Neuronal stem cell (in vitro differentiated cells): Measurements from ENCODE around the gene SPRY1.
A peak's percentile ranks its signal among the peaks of the same experiment; 100 is the strongest.

ENCODE experiments used
- DNase-seq: peaks from one replicate; pipeline ENCODE4 v3.0.0-alpha.2; 2013; ENCODE audit warnings: low spot score
- H2AFZ ChIP-seq: one replicate; pipeline ENCODE4 v1.6.1; 2013; ENCODE audit warnings: mild to moderate bottlenecking, low read length, inconsistent platforms
- H2AK5ac ChIP-seq: 2 replicates; pipeline ENCODE4 v1.6.1; 2013; ENCODE audit warnings: low read depth, mild to moderate bottlenecking, inconsistent platforms, low read length, moderate library complexity, mixed read lengths
- H2BK120ac ChIP-seq: 2 replicates; pipeline ENCODE4 v1.6.1; 2013; ENCODE audit warnings: low read depth, mild to moderate bottlenecking, inconsistent platforms, low read length, moderate library complexity, mixed read lengths
- H2BK12ac ChIP-seq: one replicate; pipeline ENCODE4 v1.6.1; 2013; ENCODE audit warnings: low read length, inconsistent platforms
- H2BK15ac ChIP-seq: 2 replicates; pipeline ENCODE4 v1.6.1; 2013; ENCODE audit warnings: mild to moderate bottlenecking, low read length, inconsistent platforms, mixed read lengths
- H2BK5ac ChIP-seq: one replicate; pipeline ENCODE4 v1.6.1; 2013; ENCODE audit warnings: inconsistent platforms, mild to moderate bottlenecking, low read length, moderate library complexity
- H3K14ac ChIP-seq: one replicate; pipeline ENCODE4 v1.6.1; 2013; ENCODE audit warnings: low read length, inconsistent platforms
- H3K18ac ChIP-seq: 2 replicates; pipeline ENCODE4 v1.6.1; 2013; ENCODE audit warnings: low read length, inconsistent platforms
- H3K23ac ChIP-seq: 2 replicates; pipeline ENCODE4 v1.6.1; 2013; ENCODE audit warnings: low read depth, mild to moderate bottlenecking, mixed read lengths, low read length, inconsistent platforms; ENCODE audit not compliant: poor library complexity
- H3K27ac ChIP-seq: replicated peaks from 3 replicates; pipeline ENCODE4 v1.5.1; 2013; ENCODE audit warnings: low read length, inconsistent platforms
- H3K27me3 ChIP-seq, 3 experiments: 2 replicates each; pipeline ENCODE4 v1.6.1; 2013; ENCODE audit warnings: low read length in 3 of 3, mild to moderate bottlenecking in 2 of 3, inconsistent platforms in 1 of 3, low read depth in 1 of 3, mixed read lengths in 1 of 3, moderate library complexity in 1 of 3; ENCODE audit not compliant: control insufficient read depth in 3 of 3, insufficient read depth in 3 of 3
- H3K36me3 ChIP-seq, 2 donors: replicated peaks in 1 of 2; 2 replicates each; pipeline ENCODE4 v1.6.1; 2013; ENCODE audit warnings: low read length in 2 of 2; ENCODE audit not compliant: control insufficient read depth in 2 of 2, insufficient read depth in 2 of 2
- H3K4ac ChIP-seq: 2 replicates; pipeline ENCODE4 v1.6.1; 2013; ENCODE audit warnings: inconsistent platforms, mild to moderate bottlenecking, low read length, moderate library complexity
- H3K4me1 ChIP-seq, 2 donors: 1 replicate in 1 of 2; 2 replicates in 1 of 2; pipeline ENCODE4 v1.6.1; 2013; ENCODE audit warnings: low read length in 2 of 2, low read depth in 1 of 2; ENCODE audit not compliant: control insufficient read depth in 2 of 2, insufficient read depth in 1 of 2
- H3K4me2 ChIP-seq: one replicate; pipeline ENCODE4 v1.6.1; 2013; ENCODE audit warnings: mild to moderate bottlenecking, low read length, inconsistent platforms; ENCODE audit not compliant: insufficient read depth, poor library complexity, severe bottlenecking
- H3K4me3 ChIP-seq, 2 donors: 2 replicates each; pipeline ENCODE4 v1.5.1; 2013; ENCODE audit warnings: low read length in 2 of 2, mild to moderate bottlenecking in 2 of 2, inconsistent platforms in 1 of 2, moderate library complexity in 1 of 2
- H3K79me1 ChIP-seq: one replicate; pipeline ENCODE4 v1.6.1; 2013; ENCODE audit warnings: low read depth, mild to moderate bottlenecking, inconsistent platforms, low read length, moderate library complexity
- H3K9ac ChIP-seq: one replicate; pipeline ENCODE4 v1.6.1; 2013; ENCODE audit warnings: mild to moderate bottlenecking, low read depth, low read length, inconsistent platforms; ENCODE audit not compliant: poor library complexity
- H3K9me3 ChIP-seq, 2 donors: replicated peaks in 1 of 2; 2 replicates each; pipeline versions ENCODE3 to v1.6.1; 2013; ENCODE audit warnings: low read length in 2 of 2, mild to moderate bottlenecking in 2 of 2, inconsistent platforms in 1 of 2, low read depth in 1 of 2, mixed read lengths in 1 of 2, moderate library complexity in 1 of 2; ENCODE audit not compliant: control insufficient read depth in 2 of 2, insufficient read depth in 1 of 2
- H4K8ac ChIP-seq: one replicate; pipeline ENCODE4 v1.6.1; 2013; ENCODE audit warnings: low read depth, mild to moderate bottlenecking, inconsistent platforms, low read length, moderate library complexity
- H4K91ac ChIP-seq: one replicate; pipeline ENCODE4 v1.6.1; 2013; ENCODE audit warnings: low read length, low read depth, mild to moderate bottlenecking, inconsistent platforms; ENCODE audit not compliant: poor library complexity
- WGBS, 2 donors: extraction: QIAGEN DNeasy Blood & Tissue Kit; methylation state at CpG; one replicate each; pipeline ENCODE4 v1.1.7; 2013; ENCODE audit warnings: missing lambda C conversion rate in 2 of 2, mixed read lengths in 1 of 2; ENCODE audit not compliant: insufficient read length in 2 of 2, insufficient replicate concordance in 1 of 2; ENCODE audit errors: extremely low coverage in 2 of 2; 5-methylcytosine and 5-hydroxymethylcytosine counted together

The SPRY1 gene

DNA sequence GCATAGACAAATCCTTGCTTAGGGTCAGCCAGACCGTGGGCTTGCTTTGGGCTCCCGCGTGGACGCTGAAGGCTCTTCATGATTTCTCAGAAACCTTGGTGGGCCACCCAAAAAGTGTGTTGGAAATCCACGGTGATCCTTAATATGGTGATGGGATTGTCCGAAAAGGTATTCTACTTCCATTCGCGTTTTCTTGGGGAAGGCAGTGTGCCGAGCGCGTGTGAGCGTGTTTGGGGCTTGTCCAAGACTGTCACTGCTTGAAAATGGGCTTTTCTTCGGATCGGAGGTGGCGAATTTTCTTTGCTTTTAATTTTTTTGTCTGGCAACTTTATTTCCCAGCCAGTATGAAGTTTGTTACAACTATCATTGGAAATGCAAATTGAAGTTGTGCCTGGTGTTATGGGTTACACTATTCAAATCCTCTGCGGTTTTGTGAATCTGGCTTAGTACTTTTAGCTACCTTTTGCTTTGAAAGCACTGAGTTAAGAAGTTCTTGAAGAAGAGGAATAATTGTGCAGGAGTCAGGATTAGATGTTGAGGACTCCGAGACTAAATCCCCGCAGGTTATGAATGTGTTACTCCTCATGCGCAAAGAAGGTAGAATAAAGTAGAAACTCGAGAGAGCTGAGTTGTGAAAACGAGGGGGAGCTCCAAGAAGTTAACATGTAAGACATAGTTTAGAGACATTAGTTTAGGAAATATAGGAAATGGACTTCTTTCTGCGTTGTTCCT, 3.2 kb downstream of the SPRY1 start:
- no peaks in the 10 kb centered on the region for H3K79me1 ChIP-seq
- peak overlapping the region; percentile 81 for H3K4me3 ChIP-seq
- DNase-seq = no peak
- peaks cover 12 to 76% of the 10 kb centered on the region in 2 donors for H3K36me3 ChIP-seq
- peak overlapping the region; percentile 14 for H2AK5ac ChIP-seq
- peak overlapping the region; percentile 69 for H2BK12ac ChIP-seq
- H2AFZ ChIP-seq = peak overlapping the region; percentile 19
- peak overlapping the region; percentile 91 for H3K18ac ChIP-seq
- peak overlapping the region; percentile 73 for H3K27ac ChIP-seq
- H2BK15ac ChIP-seq = no peak overlapping the region
- H3K23ac ChIP-seq = no peak overlapping the region
- no peaks in the 10 kb centered on the region for H3K27me3 ChIP-seq
- WGBS, 2 donors = no CpG with 5 or more reads among the region's 22 CpGs
- H3K4me2 ChIP-seq = peak overlapping the region; percentile 67
- H3K4ac ChIP-seq = no peak overlapping the region
- peak overlapping the region; percentile 40 for H3K14ac ChIP-seq
- H3K4me1 ChIP-seq = peaks cover 11 to 24% of the 10 kb centered on the region in 2 donors
- no peak overlapping the region for H4K91ac ChIP-seq
- H2BK5ac ChIP-seq = peak overlapping the region; percentile 90
- H2BK120ac ChIP-seq = no peak overlapping the region
- H3K9me3 ChIP-seq = no peaks in the 10 kb centered on the region
- peak overlapping the region; percentile 90 for H3K9ac ChIP-seq
- no peak overlapping the region for H4K8ac ChIP-seq

DNA sequence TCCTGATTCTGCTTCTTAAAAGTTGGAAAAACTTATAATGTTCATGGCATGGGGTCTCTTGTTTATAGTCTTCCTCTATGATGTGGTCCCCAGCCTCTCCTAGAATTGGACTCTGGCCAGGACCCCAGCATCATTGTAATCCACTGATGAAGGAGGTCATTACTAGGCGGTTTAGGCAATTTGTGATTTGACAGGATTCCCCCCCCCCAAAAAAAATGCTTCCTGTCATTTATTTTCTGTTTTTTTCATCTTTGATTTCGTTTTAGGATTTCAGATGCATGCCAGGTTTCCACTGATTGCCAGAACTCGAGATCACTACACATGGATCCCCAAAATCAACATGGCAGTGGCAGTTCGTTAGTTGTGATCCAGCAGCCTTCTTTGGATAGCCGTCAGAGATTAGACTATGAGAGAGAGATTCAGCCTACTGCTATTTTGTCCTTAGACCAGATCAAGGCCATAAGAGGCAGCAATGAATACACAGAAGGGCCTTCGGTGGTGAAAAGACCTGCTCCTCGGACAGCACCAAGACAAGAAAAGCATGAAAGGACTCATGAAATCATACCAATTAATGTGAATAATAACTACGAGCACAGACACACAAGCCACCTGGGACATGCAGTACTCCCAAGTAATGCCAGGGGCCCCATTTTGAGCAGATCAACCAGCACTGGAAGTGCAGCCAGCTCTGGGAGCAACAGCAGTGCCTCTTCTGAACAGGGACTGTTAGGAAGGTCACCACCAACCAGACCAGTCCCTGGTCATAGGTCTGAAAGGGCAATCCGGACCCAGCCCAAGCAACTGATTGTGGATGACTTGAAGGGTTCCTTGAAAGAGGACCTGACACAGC, 4.9 kb downstream of the SPRY1 start:
- no peak overlapping the region for H2BK5ac ChIP-seq
- H3K4me2 ChIP-seq = no peak overlapping the region
- no peak overlapping the region for H2BK12ac ChIP-seq
- H2AK5ac ChIP-seq = no peak overlapping the region
- no peak overlapping the region for H3K18ac ChIP-seq
- no peak overlapping the region for H4K91ac ChIP-seq
- H3K4ac ChIP-seq = no peak overlapping the region
- H3K27ac ChIP-seq = no peak overlapping the region
- H3K23ac ChIP-seq = no peak overlapping the region
- H3K14ac ChIP-seq = no peak overlapping the region
- H3K9me3 ChIP-seq = no peaks in the 10 kb centered on the region
- no peak for DNase-seq
- peaks cover 11 to 32% of the 10 kb centered on the region in 2 donors for H3K4me1 ChIP-seq
- H3K4me3 ChIP-seq = peak overlapping the region in 1 of 2 donors; percentile 81
- no peak overlapping the region for H3K9ac ChIP-seq
- no peaks in the 10 kb centered on the region for H3K79me1 ChIP-seq
- H2BK15ac ChIP-seq = no peak overlapping the region
- no CpG with 5 or more reads among the region's 9 CpGs for WGBS, 2 donors
- H2AFZ ChIP-seq = no peak overlapping the region
- H3K27me3 ChIP-seq = no peaks in the 10 kb centered on the region
- H2BK120ac ChIP-seq = no peak overlapping the region
- H3K36me3 ChIP-seq = peaks cover 12 to 93% of the 10 kb centered on the region in 2 donors
- no peak overlapping the region for H4K8ac ChIP-seq

DNA sequence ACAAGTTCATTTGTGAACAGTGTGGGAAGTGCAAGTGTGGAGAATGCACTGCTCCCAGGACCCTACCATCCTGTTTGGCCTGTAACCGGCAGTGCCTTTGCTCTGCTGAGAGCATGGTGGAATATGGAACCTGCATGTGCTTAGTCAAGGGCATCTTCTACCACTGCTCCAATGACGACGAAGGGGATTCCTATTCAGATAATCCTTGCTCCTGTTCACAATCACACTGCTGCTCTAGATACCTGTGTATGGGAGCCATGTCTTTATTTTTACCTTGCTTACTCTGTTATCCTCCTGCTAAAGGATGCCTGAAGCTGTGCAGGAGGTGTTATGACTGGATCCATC, 5.5 kb downstream of the SPRY1 start:
- H3K14ac ChIP-seq = no peak overlapping the region
- no peaks in the 10 kb centered on the region for H3K79me1 ChIP-seq

GRCh38 chr4:123403080-123403604, 6.5 kb downstream of the SPRY1 start:
- Histone ChIP-seq H3K9me3 (no peaks in the 10 kb centered on the region), H4K8ac (no peak overlapping the region), H4K91ac (no peak overlapping the region), H2AK5ac (no peak overlapping the region), H3K18ac (no peak overlapping the region), H3K4ac (no peak overlapping the region), H3K27ac (no peak overlapping the region), H2BK12ac (no peak overlapping the region), H3K4me3 (peak overlapping the region in 1 of 2 donors; percentile 81), H3K23ac (no peak overlapping the region), H3K27me3 (no peaks in the 10 kb centered on the region), H2BK5ac (no peak overlapping the region), H3K36me3 (peaks cover 10 to 94% of the 10 kb centered on the region in 2 donors), H3K14ac (no peak overlapping the region), H3K79me1 (no peaks in the 10 kb centered on the region), H3K4me2 (peak overlapping the region; percentile 28), H2BK120ac (no peak overlapping the region), H3K4me1 (peaks cover 11 to 39% of the 10 kb centered on the region in 2 donors), H3K9ac (no peak overlapping the region), H2BK15ac (no peak overlapping the region), H2AFZ (no peak overlapping the region)
- no CpG with 5 or more reads among the region's 3 CpGs for WGBS, 2 donors
- DNase-seq = no peak

More for the DNA sequence above, 5.5 kb downstream of the SPRY1 start:
- no peak overlapping the region for H2AFZ ChIP-seq
- peak overlapping the region in 1 of 2 donors; percentile 81 for H3K4me3 ChIP-seq
- no peak overlapping the region for H2BK5ac ChIP-seq
- H3K4me2 ChIP-seq = no peak overlapping the region
- H3K4me1 ChIP-seq = peaks cover 11 to 38% of the 10 kb centered on the region in 2 donors
- H3K36me3 ChIP-seq = peaks cover 12 to 99% of the 10 kb centered on the region in 2 donors
- no peak overlapping the region for H2BK120ac ChIP-seq
- H3K9me3 ChIP-seq = no peaks in the 10 kb centered on the region
- no peak overlapping the region for H3K9ac ChIP-seq
- H2AK5ac ChIP-seq = no peak overlapping the region
- H3K27me3 ChIP-seq = no peaks in the 10 kb centered on the region
- no peak overlapping the region for H3K23ac ChIP-seq
- H3K18ac ChIP-seq = no peak overlapping the region
- no peak overlapping the region for H4K8ac ChIP-seq
- no peak for DNase-seq
- H2BK15ac ChIP-seq = no peak overlapping the region
- no CpG with 5 or more reads among the region's 3 CpGs for WGBS, 2 donors
- no peak overlapping the region for H2BK12ac ChIP-seq
- no peak overlapping the region for H3K27ac ChIP-seq
- no peak overlapping the region for H3K4ac ChIP-seq
- no peak overlapping the region for H4K91ac ChIP-seq
